ENCODE results near the gene IGSF9B. TPM values are rescaled to one million over a fixed set of nuclear protein-coding genes. Genes with fewer than 3 reads are reported as not detected.

Gene IGSF9B
- total and polyA plus RNA-seq, 9 of the 15 experiments (the other 6 are each of a cell fraction or from before 2014, with no cell fraction given) = 0.09 TPM; not detected in 8

DNA sequence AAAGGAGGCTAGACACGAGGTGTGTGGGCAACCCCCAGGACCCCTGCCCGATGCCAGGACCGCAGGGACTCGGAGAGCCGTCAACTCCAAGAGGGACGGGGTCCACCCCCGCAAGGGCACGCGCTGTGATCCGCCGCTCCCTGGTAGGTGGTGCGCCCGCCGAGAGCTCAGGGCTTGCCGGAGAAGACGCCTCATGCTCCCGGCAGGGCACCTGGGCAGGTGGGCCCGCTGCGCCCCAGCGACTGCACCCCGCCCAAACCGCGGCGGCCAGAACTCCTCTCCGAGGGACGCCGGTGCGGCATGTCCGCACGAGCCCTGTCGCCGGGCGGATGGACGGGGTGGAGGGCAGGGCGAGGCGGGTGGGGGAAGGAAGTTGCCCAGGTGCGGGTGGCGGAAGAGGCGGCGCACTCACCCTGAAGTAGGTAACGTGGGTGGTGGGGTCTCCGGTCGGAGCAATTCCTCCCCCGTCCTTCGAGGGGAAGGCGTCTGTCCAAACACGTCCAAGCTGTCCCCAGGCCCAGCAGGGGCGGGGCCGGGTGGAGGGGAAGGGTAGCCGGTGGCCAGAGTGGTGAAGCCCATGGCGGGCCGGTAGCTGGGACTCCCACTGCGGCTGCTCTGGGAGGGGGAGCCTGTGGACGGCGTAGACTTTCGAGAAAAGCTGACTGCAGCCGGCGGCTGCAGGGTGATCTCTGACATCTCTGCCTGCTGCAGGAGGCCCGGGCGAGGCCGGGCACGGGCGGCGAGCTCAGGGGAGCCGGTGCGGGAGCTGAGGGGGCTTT is 37.2 kb downstream of the IGSF9B start:
- TF ChIP-seq, protein P1, sequence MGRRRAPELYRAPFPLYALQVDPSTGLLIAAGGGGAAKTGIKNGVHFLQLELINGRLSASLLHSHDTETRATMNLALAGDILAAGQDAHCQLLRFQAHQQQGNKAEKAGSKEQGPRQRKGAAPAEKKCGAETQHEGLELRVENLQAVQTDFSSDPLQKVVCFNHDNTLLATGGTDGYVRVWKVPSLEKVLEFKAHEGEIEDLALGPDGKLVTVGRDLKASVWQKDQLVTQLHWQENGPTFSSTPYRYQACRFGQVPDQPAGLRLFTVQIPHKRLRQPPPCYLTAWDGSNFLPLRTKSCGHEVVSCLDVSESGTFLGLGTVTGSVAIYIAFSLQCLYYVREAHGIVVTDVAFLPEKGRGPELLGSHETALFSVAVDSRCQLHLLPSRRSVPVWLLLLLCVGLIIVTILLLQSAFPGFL (CRISPR knock-in tag; IDR thresholded peaks at IDR 0.05) = no peak
- TF ChIP-seq BCOR (IDR thresholded peaks at IDR 0.05) (no peak), ZNF280A (IDR thresholded peaks at IDR 0.05; ENCODE audit: low read depth, partially characterized antibody) (no peak), RFX5 (IDR thresholded peaks at IDR 0.05; ENCODE audit: low read depth, low read length) (no peak), RBM15 (IDR thresholded peaks at IDR 0.05; ENCODE audit: insufficient read depth, low read length) (no peak), OTX1 (CRISPR knock-in tag; IDR thresholded peaks at IDR 0.05) (no peak), CHD4 (IDR thresholded peaks at IDR 0.05; ENCODE audit: insufficient read depth, insufficient replicate concordance, low read depth, low read length, poor library complexity, severe bottlenecking) (no peak), FOXK1 (CRISPR knock-in tag; IDR thresholded peaks at IDR 0.05; ENCODE audit: borderline replicate concordance) (no peak), COPS2 (conservative IDR thresholded peaks at IDR 0.05) (no peak), ZNF175 (CRISPR knock-in tag; IDR thresholded peaks at IDR 0.05; ENCODE audit: low read depth) (no peak)
- TF ChIP-seq, protein P2, sequence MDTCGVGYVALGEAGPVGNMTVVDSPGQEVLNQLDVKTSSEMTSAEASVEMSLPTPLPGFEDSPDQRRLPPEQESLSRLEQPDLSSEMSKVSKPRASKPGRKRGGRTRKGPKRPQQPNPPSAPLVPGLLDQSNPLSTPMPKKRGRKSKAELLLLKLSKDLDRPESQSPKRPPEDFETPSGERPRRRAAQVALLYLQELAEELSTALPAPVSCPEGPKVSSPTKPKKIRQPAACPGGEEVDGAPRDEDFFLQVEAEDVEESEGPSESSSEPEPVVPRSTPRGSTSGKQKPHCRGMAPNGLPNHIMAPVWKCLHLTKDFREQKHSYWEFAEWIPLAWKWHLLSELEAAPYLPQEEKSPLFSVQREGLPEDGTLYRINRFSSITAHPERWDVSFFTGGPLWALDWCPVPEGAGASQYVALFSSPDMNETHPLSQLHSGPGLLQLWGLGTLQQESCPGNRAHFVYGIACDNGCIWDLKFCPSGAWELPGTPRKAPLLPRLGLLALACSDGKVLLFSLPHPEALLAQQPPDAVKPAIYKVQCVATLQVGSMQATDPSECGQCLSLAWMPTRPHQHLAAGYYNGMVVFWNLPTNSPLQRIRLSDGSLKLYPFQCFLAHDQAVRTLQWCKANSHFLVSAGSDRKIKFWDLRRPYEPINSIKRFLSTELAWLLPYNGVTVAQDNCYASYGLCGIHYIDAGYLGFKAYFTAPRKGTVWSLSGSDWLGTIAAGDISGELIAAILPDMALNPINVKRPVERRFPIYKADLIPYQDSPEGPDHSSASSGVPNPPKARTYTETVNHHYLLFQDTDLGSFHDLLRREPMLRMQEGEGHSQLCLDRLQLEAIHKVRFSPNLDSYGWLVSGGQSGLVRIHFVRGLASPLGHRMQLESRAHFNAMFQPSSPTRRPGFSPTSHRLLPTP (IDR thresholded peaks at IDR 0.05; ENCODE audit: borderline replicate concordance, extremely low read depth, insufficient read length) = no peak
- no TSS peak for BruUV-seq (replicated peaks)
- intact Hi-C loops (cut with micrococcal nuclease) = loop anchor here (10.0 kb wide), 2 partner anchors 115 to 845 kb away; no protein-coding TSS in a partner anchor
- in situ Hi-C loops (cut with MboI) = loop anchor here (10.0 kb wide), 1 partner anchor 225 kb away; no protein-coding TSS in a partner anchor
- ATAC-seq (no peak), FAIRE-seq (no peak), DNase-seq (ENCODE audit: extremely low read depth in 1 of 4, low spot score in 3 of 4) (no peak)
- ChIA-PET POLR2A (no interaction called here), CTCF (ENCODE audit: low intra/inter-chr PET ratio) (no interaction called here)
- no peak overlapping the region for H3K27ac ChIP-seq (ENCODE audit: extremely low read depth, low read depth, low read length)
- H3K9ac ChIP-seq (ENCODE audit: insufficient read depth in 1 of 2, low read depth in 2 of 2, low read length in 2 of 2) = no peak overlapping the region
- H3K36me3 ChIP-seq (ENCODE audit: control insufficient read depth, insufficient read depth, low read length) = no peaks in the 10 kb centered on the region
- peaks cover 4 to 53% of the 10 kb centered on the region in 2 experiments; a peak in 4 of 5 replicates for H3K27me3 ChIP-seq (ENCODE audit: control insufficient read depth in 2 of 2, insufficient read depth in 2 of 2, low read length in 2 of 2)
- no peaks in the 10 kb centered on the region for H4K20me1 ChIP-seq (replicated peaks; ENCODE audit: control insufficient read depth, insufficient read depth, low read length)
- no peak overlapping the region for H2AFZ ChIP-seq (ENCODE audit: low read depth, low read length)
- H3K9me3 ChIP-seq (replicated peaks; ENCODE audit: control insufficient read depth, insufficient read depth, low read depth, low read length) = no peaks in the 10 kb centered on the region
- H3K9me1 ChIP-seq (ENCODE audit: control insufficient read depth, insufficient read depth, low read length) = no peaks in the 10 kb centered on the region
- H3K4me2 ChIP-seq (ENCODE audit: insufficient read depth, low read length) = no peak overlapping the region
- 23% methylated on average over 31 of the region's 66 CpGs for WGBS (ENCODE audit: insufficient coverage, low coverage, missing lambda C conversion rate)
- H3K4me1 ChIP-seq (replicated peaks in 1 of 2; ENCODE audit: control insufficient read depth in 2 of 2, insufficient read depth in 2 of 2, low read length in 2 of 2) = peaks cover 0 to 3% of the 10 kb centered on the region in 2 experiments; a peak in 1 of 5 replicates
- no peaks in the 10 kb centered on the region for H3K79me2 ChIP-seq (ENCODE audit: control insufficient read depth, insufficient read depth, low read length)
- H3K4me3 ChIP-seq = no peak overlapping the region
